Measurements from ENCODE around the gene CFAP77. TPM values are rescaled to one million over a fixed set of nuclear protein-coding genes. Genes with fewer than 3 reads are reported as not detected.

CFAP77 gene
- total and polyA plus RNA-seq, 2 of the 4 experiments (the other 2 are of a cell fraction) = not detected

DNA sequence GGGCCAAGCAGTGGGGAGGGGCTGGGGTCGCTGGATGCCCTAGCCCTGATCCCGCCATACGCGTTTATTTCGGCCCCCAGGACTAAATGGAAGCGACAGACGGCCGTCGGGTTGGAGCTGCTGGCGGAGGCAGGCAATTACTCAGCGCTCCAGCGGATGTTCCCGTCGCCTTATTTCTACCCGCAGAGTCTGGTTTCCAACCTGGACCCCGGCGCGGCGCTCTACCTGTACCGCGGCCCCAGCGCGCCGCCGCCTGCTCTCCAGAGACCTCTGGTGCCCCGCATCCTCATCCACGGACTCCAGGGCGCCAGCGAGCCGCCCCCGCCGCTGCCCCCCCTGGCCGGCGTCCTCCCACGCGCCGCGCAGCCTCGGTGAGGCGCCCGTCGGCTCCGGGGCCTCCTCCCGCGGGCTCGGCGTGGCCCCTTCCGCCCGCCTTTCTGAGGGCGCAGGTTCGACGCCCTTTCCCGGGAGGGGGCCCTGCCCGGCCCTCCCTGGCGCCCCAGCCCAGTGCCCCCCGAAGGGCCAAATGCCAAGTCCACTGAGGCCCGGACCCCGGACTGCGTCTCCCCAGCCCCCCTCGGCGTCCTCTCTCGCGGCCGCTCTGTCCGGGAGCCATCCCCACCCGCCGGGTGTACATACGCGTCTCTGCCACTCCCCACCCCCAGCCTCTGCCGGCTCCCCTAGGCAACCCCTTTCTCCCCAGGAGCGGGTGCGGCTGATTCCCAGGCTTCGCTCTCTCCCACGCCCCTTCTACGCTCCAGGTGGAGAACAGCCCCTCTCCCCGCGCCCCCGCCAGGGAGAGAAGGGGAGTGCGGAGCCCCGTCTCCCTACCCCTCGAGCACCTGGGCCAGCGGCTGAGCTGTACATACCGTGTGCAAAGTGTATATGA, 179.4 kb downstream of the CFAP77 start:
- no peak overlapping the region for H3K14ac ChIP-seq (replicated peaks; ENCODE audit: low read depth, low read length)
- peaks cover 46% of the 10 kb centered on the region for H4K20me1 ChIP-seq (ENCODE audit: insufficient read depth, low read length)
- H3K4me3 ChIP-seq (ENCODE audit: insufficient read depth, low read depth, low read length) = no peak overlapping the region
- no peak overlapping the region for H3K9ac ChIP-seq (ENCODE audit: low read depth, low read length)
- no peaks in the 10 kb centered on the region; the same call in 1 of the 2 replicates for H3K4me1 ChIP-seq (ENCODE audit: control insufficient read depth, insufficient read depth, low read length)
- H3K9me1 ChIP-seq (ENCODE audit: insufficient read depth, low read length) = no peaks in the 10 kb centered on the region; the same call in 1 of the 2 replicates
- TF ChIP-seq CEBPB (IDR thresholded peaks at IDR 0.05; ENCODE audit: low read depth, low read length) (no peak), MAFK (IDR thresholded peaks at IDR 0.05; ENCODE audit: low read depth, low read length) (no peak), MAZ (IDR thresholded peaks at IDR 0.05; ENCODE audit: borderline replicate concordance, low read depth, low read length) (no peak)
- in situ Hi-C loops (cut with MboI; ENCODE audit: low sequenced_read_pairs) = no loop called here
- no peak overlapping the region for H3K27ac ChIP-seq (ENCODE audit: insufficient read depth, low read length)
- no peaks in the 10 kb centered on the region for H3K79me1 ChIP-seq (ENCODE audit: low read depth in 1 of 2, low read length in 2 of 2)
- WGBS, 2 experiments (ENCODE audit: extremely low coverage in 2 of 2, insufficient read length in 1 of 2) = 3% methylated on average over 27 of the region's 83 CpGs; no CpG with 5 or more reads in 1 of the 2 experiments
- ChIA-PET CTCF (no interaction called here), POLR2A (ENCODE audit: unreplicated experiment) (no interaction called here)
- H3K56ac ChIP-seq (ENCODE audit: extremely low read depth, insufficient read depth, low read length) = no peak overlapping the region
- H4K8ac ChIP-seq (ENCODE audit: low read depth in 2 of 2, low read length in 2 of 2) = no peak overlapping the region
- no peak overlapping the region for H3K4ac ChIP-seq (ENCODE audit: low read depth, low read length)
- no peak overlapping the region for H4K5ac ChIP-seq (ENCODE audit: low read depth, low read length)
- intact Hi-C loops (cut with micrococcal nuclease) = no loop called here
- H3K18ac ChIP-seq (ENCODE audit: low read depth, low read length) = no peak overlapping the region
- H3K36me3 ChIP-seq (ENCODE audit: control insufficient read depth, insufficient read depth, low read length) = peaks cover 4% of the 10 kb centered on the region; the same call in 1 of the 2 replicates
- no peak overlapping the region for H3K23ac ChIP-seq (ENCODE audit: low read depth, low read length)
- H2BK5ac ChIP-seq (ENCODE audit: low read depth, low read length, poor library complexity, severe bottlenecking) = no peak overlapping the region
- no peak for DNase-seq
- no peak overlapping the region for H2AFZ ChIP-seq (replicated peaks; ENCODE audit: low read length, poor library complexity)
- dilution Hi-C loops (cut with HindIII; ENCODE audit: low sequenced_read_pairs, unreplicated experiment) = no loop called here
- H3K4me2 ChIP-seq (ENCODE audit: low read depth, low read length) = no peak overlapping the region
- no peak overlapping the region for H2BK15ac ChIP-seq (ENCODE audit: low read depth, low read length)
- no peak overlapping the region for H2AK5ac ChIP-seq (ENCODE audit: low read depth, low read length)
- H3K27me3 ChIP-seq (ENCODE audit: control insufficient read depth, insufficient read depth, low read length) = peaks cover 77% of the 10 kb centered on the region
- no peak overlapping the region for H2BK120ac ChIP-seq (ENCODE audit: low read depth, low read length)
- peak overlapping the region; percentile 50 for H2AK9ac ChIP-seq (replicated peaks; ENCODE audit: low read depth, low read length, poor library complexity)
- no peak overlapping the region for H4K91ac ChIP-seq (ENCODE audit: insufficient read depth, low read depth, low read length)
- H3K9me3 ChIP-seq (ENCODE audit: control insufficient read depth, insufficient read depth, low read length) = peaks cover 2% of the 10 kb centered on the region
- no peak overlapping the region for H2BK20ac ChIP-seq (ENCODE audit: low read depth, low read length)
- no TSS peak for BruUV-seq (replicated peaks)
- 0 out of 2 replicates have a peak, but pooled peaks have one; percentile 10 for ATAC-seq (ENCODE audit: low read depth)
